GM12878 (cell line): ENCODE measurements around the gene JPT1. TPM values are rescaled to one million over a fixed set of nuclear protein-coding genes. Genes with fewer than 3 reads are reported as not detected.
A peak's percentile ranks its signal among the peaks of the same experiment; 100 is the strongest.

Source experiments
- ATAC-seq: fragments of 200-7000 bp; cut with Tn5 transposase; 3 replicates; pipeline ENCODE4 v1.9.1; 2020; ENCODE audit warnings: mild to moderate bottlenecking, moderate library complexity
- BruUV-seq: library from RNA; stranded (reverse); fragments of 400-500 nt; replicated peaks from 2 replicates; lab custom pipeline; 2021; lab: Mats Ljungman, UMichigan
- CTCF ChIA-PET: fragments of 300-600 bp; sonication (Branson Sonifier 250); formaldehyde crosslinking; extraction: SDS; loops from one replicate; lab custom pipeline; 2021; ENCODE audit warnings: inconsistent platforms; lab: Yijun Ruan, JAX
- POLR2A ChIA-PET: fragments of 350-600 bp; formaldehyde crosslinking; extraction: SDS; loops from one replicate; lab custom pipeline; 2021; ENCODE audit warnings: inconsistent platforms; lab: Charles Lee
- RAD21 ChIA-PET: fragments of 300-600 bp; sonication (Branson Sonifier 250); formaldehyde crosslinking; loops from one replicate; lab custom pipeline; 2023; ENCODE audit warnings: antibody characterized with exemption; ENCODE audit not compliant: unreplicated experiment; lab: Charles Lee
- SMC1A ChIA-PET: fragments of 300-600 bp; sonication (Branson Sonifier 250); formaldehyde crosslinking; loops from one replicate; lab custom pipeline; 2023; ENCODE audit not compliant: unreplicated experiment, uncharacterized antibody; lab: Charles Lee
- DNase-seq: peaks from one replicate; pipeline ENCODE4 v3.0.0-alpha.2; 2011; ENCODE audit warnings: low read depth, low spot score
- FAIRE-seq: peaks from 3 replicates; lab custom pipeline; 2011; peaks lifted over from hg19 to GRCh38; lab: Jason Lieb, UNC
- H2AFZ ChIP-seq: 2 replicates; pipeline ENCODE4 v1.6.0; 2011; ENCODE audit warnings: low read depth, low read length, control low read depth; ENCODE audit not compliant: control insufficient read depth
- H3K27ac ChIP-seq: 2 replicates; pipeline ENCODE4 v1.5.1; 2011; ENCODE audit warnings: control low read depth; ENCODE audit not compliant: control insufficient read depth, insufficient read depth
- H3K27me3 ChIP-seq, 2 experiments: replicated peaks in 1 of 2; 2 replicates each; pipeline versions ENCODE4 v1.6.0 to v1.6.1; 2011; ENCODE audit warnings: low read length in 1 of 2; ENCODE audit not compliant: control insufficient read depth in 2 of 2, insufficient read depth in 2 of 2
- H3K36me3 ChIP-seq, 2 experiments: 2 replicates each; pipeline ENCODE4 v1.5.1; 2011; ENCODE audit warnings: low read length in 1 of 2; ENCODE audit not compliant: control insufficient read depth in 2 of 2, insufficient read depth in 2 of 2
- H3K4me1 ChIP-seq: 2 replicates; pipeline ENCODE4 v1.6.1; 2011; ENCODE audit warnings: mild to moderate bottlenecking, low read length, moderate library complexity, mixed read lengths; ENCODE audit not compliant: control insufficient read depth, insufficient read depth
- H3K4me2 ChIP-seq: 2 replicates; pipeline ENCODE4 v1.6.0; 2011; ENCODE audit warnings: control low read depth; ENCODE audit not compliant: control insufficient read depth, insufficient read depth
- H3K4me3 ChIP-seq: fragments of 200-600 bp; sonication (generic); 2 replicates; pipeline ENCODE4 v1.5.1; 2016
- H3K79me2 ChIP-seq: 2 replicates; pipeline ENCODE4 v1.6.0; 2011; ENCODE audit warnings: low read length; ENCODE audit not compliant: control insufficient read depth, insufficient read depth
- H3K9ac ChIP-seq: 2 replicates; pipeline ENCODE4 v1.8.0; 2011; ENCODE audit warnings: low read length, control low read depth, mixed read lengths; ENCODE audit not compliant: control insufficient read depth, insufficient read depth
- H3K9me3 ChIP-seq: replicated peaks from 3 replicates; pipeline ENCODE4 v1.5.1; 2011; ENCODE audit warnings: mild to moderate bottlenecking, low read length; ENCODE audit not compliant: control insufficient read depth, insufficient read depth
- H4K20me1 ChIP-seq: 2 replicates; pipeline ENCODE4 v1.6.0; 2011; ENCODE audit not compliant: control insufficient read depth, insufficient read depth
- CREB1 ChIP-seq: IDR thresholded peaks from 2 replicates; pipeline ENCODE4 v1.6.1; 2012; ENCODE audit warnings: low read depth, mild to moderate bottlenecking, inconsistent platforms
- HDAC2 ChIP-seq: fragments of 200-600 bp; sonication (generic); IDR thresholded peaks from 2 replicates; pipeline ENCODE4 v1.6.1; 2017
- HDGF ChIP-seq: fragments of 450-650 bp; IDR thresholded peaks from 2 replicates; pipeline ENCODE4 v1.6.1; 2016; ENCODE audit warnings: antibody characterized with exemption
- MAX ChIP-seq: IDR thresholded peaks from 2 replicates; pipeline ENCODE4 v1.6.1; 2012; ENCODE audit warnings: low read depth, low read length, improper control_type of control experiment
- NFXL1 ChIP-seq: fragments of 450-650 bp; IDR thresholded peaks from 2 replicates; pipeline ENCODE4 v1.6.1; 2017; ENCODE audit warnings: antibody characterized with exemption, mild to moderate bottlenecking, borderline replicate concordance
- RAD51 ChIP-seq: fragments of 450-650 bp; IDR thresholded peaks from 2 replicates; pipeline ENCODE4 v1.6.1; 2016; ENCODE audit warnings: moderate library complexity, mild to moderate bottlenecking, inconsistent platforms
- RELA ChIP-seq: fragments of 450-650 bp; IDR thresholded peaks from 2 replicates; pipeline ENCODE4 v1.8.0; 2014; ENCODE audit warnings: borderline replicate concordance; ENCODE audit not compliant: partially characterized antibody
- SMAD5 ChIP-seq: IDR thresholded peaks from 2 replicates; pipeline ENCODE4 v1.6.1; 2016; ENCODE audit warnings: antibody characterized with exemption, low read depth
- ZNF592 ChIP-seq: fragments of 450-650 bp; IDR thresholded peaks from 2 replicates; pipeline ENCODE4 v1.6.1; 2017; ENCODE audit warnings: mild to moderate bottlenecking, moderate library complexity
- ZNF687 ChIP-seq: fragments of 450-650 bp; IDR thresholded peaks from 2 replicates; pipeline ENCODE4 v1.6.1; 2017; ENCODE audit warnings: mild to moderate bottlenecking, moderate library complexity
- WGBS: methylation state at CpG from one replicate; pipeline ENCODE4 v1.1.6; 2016; ENCODE audit warnings: low lambda C conversion rate; ENCODE audit not compliant: insufficient replicate concordance, insufficient coverage; ENCODE audit errors: missing lambda C conversion rate; 5-methylcytosine and 5-hydroxymethylcytosine counted together
- in situ Hi-C: fragments of 300-500 bp; cut with MboI; formaldehyde crosslinking; loops from 9 replicates; pipeline ENCODE4 v1.14.3; 2018; ENCODE audit warnings: mixed read lengths
- intact Hi-C: fragments of 100-400 bp; cut with micrococcal nuclease; formaldehyde crosslinking; loops from one replicate; pipeline ENCODE4 v1.14.2; 2022; ENCODE audit not compliant: unreplicated experiment
- polyA plus RNA-seq, 11 experiments: library from polyadenylated mRNA; depleted of rRNA in 4 of 11; unstranded in 6 of 11; stranded (reverse) in 5 of 11; fragments of >200 nt; fragmentation: Nextera tagmentation in 4 of 11; fragmentation: Illumina TruSeq in 1 of 11; extraction: Ambion mirVana in 4 of 11; extraction: Trizol in 1 of 11; gene quantifications; 1 replicate in 1 of 11; 2 replicates in 10 of 11; pipeline versions ENCODE4 v1.2.1 to v1.2.3, GENCODE V29; 2011 to 2016; ENCODE audit warnings: inconsistent platforms in 2 of 11, missing spikeins in 2 of 11, low read depth in 1 of 11
- total RNA-seq, 4 experiments: library from RNA; depleted of rRNA in 3 of 4; stranded (reverse); fragments of >200 nt in 3 of 4; fragmentation: Illumina TruSeq in 1 of 4; extraction: Trizol in 1 of 4; gene quantifications; 2 replicates each; pipeline versions ENCODE4 v1.2.1 to v1.2.3, GENCODE V29; 2013 to 2021

JPT1 gene
- total and polyA plus RNA-seq, 10 of the 15 experiments (the other 5 are each of a cell fraction or from before 2014, with no cell fraction given): 79.7 to 651 (median 323) TPM

- peaks cover 21% of the 10 kb centered on the region for H3K79me2 ChIP-seq
- peak; percentile 63 for ATAC-seq
- H4K20me1 ChIP-seq: no peaks in the 10 kb centered on the region
- SMC1A ChIA-PET: interaction anchor here (0.6 to 6.1 kb wide), 8 partner anchors 15 to 170 kb away, joined by 3 to 77 read pairs (median 4); partner anchors contain the start of gene MRPL58
- H3K36me3 ChIP-seq: peaks cover 3 to 4% of the 10 kb centered on the region in 2 experiments; a peak in 3 of 4 replicates
- 25% methylated on average over 25 of the region's 29 CpGs for WGBS
- peak overlapping the region; percentile 74 for H3K4me3 ChIP-seq
- DNase-seq: no peak
- in situ Hi-C loops: no loop called here
- intact Hi-C loops: loop anchor here (1.0 to 2.0 kb wide), 2 partner anchors 16 to 76 kb away; no protein-coding TSS in a partner anchor
- H3K9me3 ChIP-seq: no peaks in the 10 kb centered on the region
- peak overlapping the region; percentile 82 for H3K27ac ChIP-seq
- H2AFZ ChIP-seq: peak overlapping the region; percentile 30; the same call in 1 of the 2 replicates
- no peaks in the 10 kb centered on the region for H3K27me3 ChIP-seq
- H3K4me2 ChIP-seq: peak overlapping the region; percentile 94
- RAD21 ChIA-PET: interaction anchor here (0.5 to 4.7 kb wide), 14 partner anchors 13 to 169 kb away, joined by 3 to 70 read pairs (median 4); no protein-coding TSS in a partner anchor
- CTCF ChIA-PET: interaction anchor here (0.6 to 9.3 kb wide), 25 partner anchors 11 to 169 kb away, joined by 3 to 167 read pairs (median 4); partner anchors contain the start of gene NUP85
- POLR2A ChIA-PET: interaction anchor here (0.5 to 6.2 kb wide), 7 partner anchors 15 to 138 kb away, joined by 3 to 53 read pairs (median 3); partner anchors contain the start of gene ARMC7
- peaks cover 19% of the 10 kb centered on the region for H3K4me1 ChIP-seq
- H3K9ac ChIP-seq: peak overlapping the region; percentile 75
- BruUV-seq: TSS peak; percentile 73
- peak; percentile 59 for FAIRE-seq
- TF ChIP-seq HDGF: no peak
- TF ChIP-seq RELA: no peak
- no peak for TF ChIP-seq SMAD5
- TF ChIP-seq NFXL1: no peak
- TF ChIP-seq HDAC2: no peak
- TF ChIP-seq MAX: no peak
- 0 out of 2 replicates have a peak, but pooled peaks have one; percentile 9 for TF ChIP-seq CREB1
- TF ChIP-seq RAD51: no peak
- no peak for TF ChIP-seq ZNF592
- no peak for TF ChIP-seq ZNF687
Measured at GRCh38 chr17:75130632-75131277, 23.6 kb downstream of the JPT1 start.
